ENCODE measurements around the gene TBC1D23. TPM values are rescaled to one million over a fixed set of nuclear protein-coding genes. Genes with fewer than 3 reads are reported as not detected.

TBC1D23 gene
- total and polyA plus RNA-seq, 9 of the 15 experiments (the other 6 are each of a cell fraction or from before 2014, with no cell fraction given), result 23.4 to 85.8 (median 43.7) TPM

GRCh38 chr3:100289339-100289738, 28.5 kb downstream of the TBC1D23 start (continued):
- no peak for TF ChIP-seq ZNF133 (CRISPR knock-in tag; IDR thresholded peaks at IDR 0.05)
- no peak for TF ChIP-seq SPI1 (IDR thresholded peaks at IDR 0.05; ENCODE audit: borderline replicate concordance, low read depth, low read length)
- no peak for TF ChIP-seq ETS2 (tag; IDR thresholded peaks at IDR 0.05; ENCODE audit: borderline replicate concordance, poor library complexity, severe bottlenecking)
- no peak for TF ChIP-seq RBM14 (IDR thresholded peaks at IDR 0.05; ENCODE audit: borderline replicate concordance, insufficient read depth, low read depth, low read length)
- no peak for TF ChIP-seq TSHZ1 (CRISPR knock-in tag; IDR thresholded peaks at IDR 0.05)
- TF ChIP-seq PPARD (CRISPR knock-in tag; IDR thresholded peaks at IDR 0.05), result no peak
- TF ChIP-seq, protein P1, sequence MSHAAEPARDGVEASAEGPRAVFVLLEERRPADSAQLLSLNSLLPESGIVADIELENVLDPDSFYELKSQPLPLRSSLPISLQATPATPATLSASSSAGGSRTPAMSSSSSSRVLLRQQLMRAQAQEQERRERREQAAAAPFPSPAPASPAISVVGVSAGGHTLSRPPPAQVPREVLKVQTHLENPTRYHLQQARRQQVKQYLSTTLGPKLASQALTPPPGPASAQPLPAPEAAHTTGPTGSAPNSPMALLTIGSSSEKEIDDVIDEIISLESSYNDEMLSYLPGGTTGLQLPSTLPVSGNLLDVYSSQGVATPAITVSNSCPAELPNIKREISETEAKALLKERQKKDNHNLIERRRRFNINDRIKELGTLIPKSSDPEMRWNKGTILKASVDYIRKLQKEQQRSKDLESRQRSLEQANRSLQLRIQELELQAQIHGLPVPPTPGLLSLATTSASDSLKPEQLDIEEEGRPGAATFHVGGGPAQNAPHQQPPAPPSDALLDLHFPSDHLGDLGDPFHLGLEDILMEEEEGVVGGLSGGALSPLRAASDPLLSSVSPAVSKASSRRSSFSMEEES (CRISPR knock-in tag; IDR thresholded peaks at IDR 0.05), result no peak
- TF ChIP-seq PYGO2 (tag; IDR thresholded peaks at IDR 0.05), result no peak
- peak; percentile 94 for TF ChIP-seq SMARCA4 (IDR thresholded peaks at IDR 0.05)
- TF ChIP-seq ZNF695 (CRISPR knock-in tag; IDR thresholded peaks at IDR 0.05), result no peak
- TF ChIP-seq, protein P2, sequence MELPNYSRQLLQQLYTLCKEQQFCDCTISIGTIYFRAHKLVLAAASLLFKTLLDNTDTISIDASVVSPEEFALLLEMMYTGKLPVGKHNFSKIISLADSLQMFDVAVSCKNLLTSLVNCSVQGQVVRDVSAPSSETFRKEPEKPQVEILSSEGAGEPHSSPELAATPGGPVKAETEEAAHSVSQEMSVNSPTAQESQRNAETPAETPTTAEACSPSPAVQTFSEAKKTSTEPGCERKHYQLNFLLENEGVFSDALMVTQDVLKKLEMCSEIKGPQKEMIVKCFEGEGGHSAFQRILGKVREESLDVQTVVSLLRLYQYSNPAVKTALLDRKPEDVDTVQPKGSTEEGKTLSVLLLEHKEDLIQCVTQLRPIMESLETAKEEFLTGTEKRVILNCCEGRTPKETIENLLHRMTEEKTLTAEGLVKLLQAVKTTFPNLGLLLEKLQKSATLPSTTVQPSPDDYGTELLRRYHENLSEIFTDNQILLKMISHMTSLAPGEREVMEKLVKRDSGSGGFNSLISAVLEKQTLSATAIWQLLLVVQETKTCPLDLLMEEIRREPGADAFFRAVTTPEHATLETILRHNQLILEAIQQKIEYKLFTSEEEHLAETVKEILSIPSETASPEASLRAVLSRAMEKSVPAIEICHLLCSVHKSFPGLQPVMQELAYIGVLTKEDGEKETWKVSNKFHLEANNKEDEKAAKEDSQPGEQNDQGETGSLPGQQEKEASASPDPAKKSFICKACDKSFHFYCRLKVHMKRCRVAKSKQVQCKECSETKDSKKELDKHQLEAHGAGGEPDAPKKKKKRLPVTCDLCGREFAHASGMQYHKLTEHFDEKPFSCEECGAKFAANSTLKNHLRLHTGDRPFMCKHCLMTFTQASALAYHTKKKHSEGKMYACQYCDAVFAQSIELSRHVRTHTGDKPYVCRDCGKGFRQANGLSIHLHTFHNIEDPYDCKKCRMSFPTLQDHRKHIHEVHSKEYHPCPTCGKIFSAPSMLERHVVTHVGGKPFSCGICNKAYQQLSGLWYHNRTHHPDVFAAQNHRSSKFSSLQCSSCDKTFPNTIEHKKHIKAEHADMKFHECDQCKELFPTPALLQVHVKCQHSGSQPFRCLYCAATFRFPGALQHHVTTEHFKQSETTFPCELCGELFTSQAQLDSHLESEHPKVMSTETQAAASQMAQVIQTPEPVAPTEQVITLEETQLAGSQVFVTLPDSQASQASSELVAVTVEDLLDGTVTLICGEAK (IDR thresholded peaks at IDR 0.05), result no peak
- TF ChIP-seq, protein P2 (CRISPR knock-in tag; IDR thresholded peaks at IDR 0.05), result no peak
- TF ChIP-seq GATA2 (CRISPR knock-in tag; IDR thresholded peaks at IDR 0.05), result peak; percentile 85
- TF ChIP-seq SIRT6 (IDR thresholded peaks at IDR 0.05; ENCODE audit: low read depth, low read length), result no peak
- no peak for TF ChIP-seq BRF1 (IDR thresholded peaks at IDR 0.05; ENCODE audit: borderline replicate concordance, extremely low read depth, insufficient read length)
- TF ChIP-seq ZBED1 (IDR thresholded peaks at IDR 0.05), result no peak

Data from K562 (cell line).